Stimulated activated CD8-positive, alpha-beta memory T cell treated with anti-CD3 and anti-CD28 coated beads, Interleukin-15, amount 100 ng/mL, for 1 hour (primary cell): ENCODE data around the gene PRKX.
"Not testable (repeated sequence)": the region's sequence is repeated elsewhere in the genome, so short reads cannot be mapped to it uniquely, and the experiment has no call there.

Source experiments
- DNase-seq: peaks from one replicate; pipeline ENCODE4 v3.0.0-alpha.2; 2020; ENCODE audit warnings: low read depth

The PRKX gene

GRCh38 chrX:3577551-3577950 lies 135.9 kb downstream of the PRKX start:
- DNase-seq, result no peak

- no peak for DNase-seq
Observed at GRCh38 chrX:3576886-3577501, 136.5 kb downstream of the PRKX start.

GRCh38 chrX:3567686-3568085 lies 145.8 kb downstream of the PRKX start:
- no peak for DNase-seq

- DNase-seq, result no peak
Observed at GRCh38 chrX:3563451-3563850, 150.0 kb downstream of the PRKX start.

- DNase-seq, result not testable (repeated sequence)
Observed at GRCh38 chrX:3560010-3560409, 153.4 kb downstream of the PRKX start.
